OCI-LY7 (cell line): Measurements from ENCODE around the gene BLCAP. TPM values are rescaled to one million over a fixed set of nuclear protein-coding genes. Genes with fewer than 3 reads are reported as not detected.

Experiments used
- BruUV-seq: library from RNA; stranded (reverse); fragments of 400-500 nt; replicated peaks from 2 replicates; lab custom pipeline; 2021; lab: Mats Ljungman, UMichigan
- CTCF ChIA-PET: fragments of 300-600 bp; sonication (Branson Sonifier 250); formaldehyde crosslinking; loops from one replicate; lab custom pipeline; 2022; ENCODE audit warnings: antibody characterized with exemption; ENCODE audit not compliant: unreplicated experiment; lab: Charles Lee
- POLR2A ChIA-PET: fragments of 300-600 bp; sonication (Branson Sonifier 250); formaldehyde crosslinking; loops from one replicate; lab custom pipeline; 2022; ENCODE audit warnings: antibody characterized with exemption; lab: Charles Lee
- DNase-seq: peaks from one replicate; pipeline ENCODE4 v3.0.0-alpha.2; 2015; ENCODE audit warnings: low spot score
- H2AFZ ChIP-seq: fragments of 200-600 bp; sonication (generic), shearing (Covaris generic); 2 replicates; pipeline ENCODE4 v1.6.1; 2014; ENCODE audit warnings: mild to moderate bottlenecking, antibody characterized with exemption, low read length, moderate library complexity
- H3K27ac ChIP-seq: fragments of 200-600 bp; sonication (generic); 2 replicates; pipeline ENCODE4 v1.5.1; 2014; ENCODE audit warnings: mixed run types, low read depth, mild to moderate bottlenecking, moderate library complexity, low read length, inconsistent platforms; ENCODE audit not compliant: poor library complexity, severe bottlenecking
- H3K36me3 ChIP-seq: fragments of 200-600 bp; sonication (generic); 2 replicates; pipeline ENCODE4 v1.6.1; 2014; ENCODE audit warnings: mild to moderate bottlenecking, antibody characterized with exemption, low read length, moderate library complexity, mixed read lengths; ENCODE audit not compliant: insufficient read depth
- H3K4me1 ChIP-seq: fragments of 200-600 bp; sonication (generic); 2 replicates; pipeline ENCODE4 v1.5.1; 2014; ENCODE audit warnings: mild to moderate bottlenecking, low read length; ENCODE audit not compliant: insufficient read depth, poor library complexity, severe bottlenecking
- H3K4me2 ChIP-seq: fragments of 200-600 bp; sonication (generic); 2 replicates; pipeline ENCODE4 v1.6.1; 2014; ENCODE audit warnings: mild to moderate bottlenecking, low read length
- H3K4me3 ChIP-seq: fragments of 200-600 bp; sonication (generic); 2 replicates; pipeline ENCODE4 v1.5.1; 2014; ENCODE audit warnings: mild to moderate bottlenecking, low read depth, low read length; ENCODE audit not compliant: poor library complexity, severe bottlenecking
- H3K79me2 ChIP-seq: fragments of 200-600 bp; sonication (generic); 2 replicates; pipeline ENCODE4 v1.6.1; 2016; ENCODE audit warnings: low read depth, mild to moderate bottlenecking, low read length, moderate library complexity, mixed read lengths; ENCODE audit not compliant: insufficient read depth
- H3K9me2 ChIP-seq: fragments of 200-600 bp; sonication (generic); 2 replicates; pipeline ENCODE4 v1.6.1; 2016; ENCODE audit warnings: mild to moderate bottlenecking, low read length, mixed read lengths; ENCODE audit not compliant: insufficient read depth
- H3K9me3 ChIP-seq: fragments of 200-600 bp; sonication (generic); 2 replicates; pipeline ENCODE4 v1.6.1; 2014; ENCODE audit warnings: mild to moderate bottlenecking, mixed run types, low read length, mixed read lengths
- H4K20me1 ChIP-seq: fragments of 200-600 bp; sonication (generic); 2 replicates; pipeline ENCODE4 v1.6.1; 2014; ENCODE audit warnings: mild to moderate bottlenecking, antibody characterized with exemption, low read length, moderate library complexity, mixed read lengths; ENCODE audit not compliant: insufficient read depth
- CTCF ChIP-seq: fragments of 200-600 bp; sonication (generic); conservative IDR thresholded peaks from 2 replicates; pipeline ENCODE4 v1.5.1; 2014; ENCODE audit warnings: mild to moderate bottlenecking, antibody characterized with exemption, low read length, moderate library complexity, mixed read lengths
- EZH2phosphoT487 ChIP-seq: fragments of 200-600 bp; sonication (generic); IDR thresholded peaks from 2 replicates; pipeline ENCODE4 v1.6.1; 2018; ENCODE audit warnings: low read depth, borderline replicate concordance, mild to moderate bottlenecking, mixed run types, antibody characterized with exemption, low read length, moderate library complexity, mixed read lengths
- intact Hi-C: fragments of 100-400 bp; cut with micrococcal nuclease; formaldehyde crosslinking; loops from one replicate; pipeline ENCODE4 v1.10.0; 2022; ENCODE audit not compliant: unreplicated experiment
- total RNA-seq, 2 experiments: library from RNA; depleted of rRNA in 1 of 2; stranded (reverse); fragments of >200 nt in 1 of 2; shearing (Covaris generic) in 1 of 2; gene quantifications; 2 replicates each; pipeline ENCODE4 v1.2.3, GENCODE V29; 2014 to 2022

The BLCAP gene
- total RNA-seq, 2 experiments from 2014 or later = 32.3 to 55.1 TPM

- H3K9me2 ChIP-seq = no peaks in the 10 kb centered on the region
- no TSS peak for BruUV-seq
- ChIA-PET CTCF (no interaction called here), POLR2A (no interaction called here)
- H3K36me3 ChIP-seq = no peaks in the 10 kb centered on the region
- H3K4me2 ChIP-seq = no peak overlapping the region
- no peak overlapping the region for H3K4me3 ChIP-seq
- H3K79me2 ChIP-seq = no peaks in the 10 kb centered on the region
- intact Hi-C loops = loop anchor here (5.0 kb wide), 1 partner anchor 662 kb away; no protein-coding TSS in a partner anchor
- no peaks in the 10 kb centered on the region for H3K4me1 ChIP-seq
- no peaks in the 10 kb centered on the region for H3K9me3 ChIP-seq
- no peak overlapping the region for H3K27ac ChIP-seq
- TF ChIP-seq EZH2phosphoT487 (no peak), CTCF (no peak)
- no peak for DNase-seq
- H4K20me1 ChIP-seq = no peaks in the 10 kb centered on the region
- H2AFZ ChIP-seq = no peak overlapping the region
Observed at GRCh38 chr20:37560629-37561028, 33.0 kb upstream of the BLCAP start.

- TF ChIP-seq EZH2phosphoT487 = no peak
- no peak for TF ChIP-seq CTCF
- no peaks in the 10 kb centered on the region for H3K4me1 ChIP-seq
- H4K20me1 ChIP-seq = no peaks in the 10 kb centered on the region
- ChIA-PET CTCF (no interaction called here), POLR2A (no interaction called here)
- H3K27ac ChIP-seq = no peak overlapping the region
- H3K9me3 ChIP-seq = no peaks in the 10 kb centered on the region
- H3K79me2 ChIP-seq = no peaks in the 10 kb centered on the region
- no peak overlapping the region for H2AFZ ChIP-seq
- intact Hi-C loops = loop anchor here (5.0 kb wide), 1 partner anchor 663 kb away; no protein-coding TSS in a partner anchor
- H3K4me3 ChIP-seq = no peak overlapping the region
- no peak for DNase-seq
- H3K4me2 ChIP-seq = no peak overlapping the region
- BruUV-seq = no TSS peak
- H3K36me3 ChIP-seq = no peaks in the 10 kb centered on the region
- no peaks in the 10 kb centered on the region for H3K9me2 ChIP-seq
Observed at GRCh38 chr20:37559312-37560027, 31.8 kb upstream of the BLCAP start.

GRCh38 chr20:37558779-37559178 is 31.1 kb upstream of the BLCAP start:
- DNase-seq = no peak
- Histone ChIP-seq H2AFZ (no peak overlapping the region), H3K27ac (no peak overlapping the region), H3K9me2 (no peaks in the 10 kb centered on the region), H3K9me3 (no peaks in the 10 kb centered on the region), H3K79me2 (no peaks in the 10 kb centered on the region), H3K36me3 (no peaks in the 10 kb centered on the region), H4K20me1 (no peaks in the 10 kb centered on the region), H3K4me1 (no peaks in the 10 kb centered on the region), H3K4me3 (no peak overlapping the region), H3K4me2 (no peak overlapping the region)
- BruUV-seq = no TSS peak
- ChIA-PET POLR2A (no interaction called here), CTCF (no interaction called here)
- TF ChIP-seq CTCF (no peak), EZH2phosphoT487 (no peak)
- intact Hi-C loops = no loop called here
